Measurements from ENCODE around the gene NTRK2. TPM values are rescaled to one million over a fixed set of nuclear protein-coding genes. Genes with fewer than 3 reads are reported as not detected.

Gene NTRK2
- polyA plus RNA-seq, 1 donor (not counting 4 experiments of a cell fraction or from before 2014, with no cell fraction given) = 0.08 TPM

DNA sequence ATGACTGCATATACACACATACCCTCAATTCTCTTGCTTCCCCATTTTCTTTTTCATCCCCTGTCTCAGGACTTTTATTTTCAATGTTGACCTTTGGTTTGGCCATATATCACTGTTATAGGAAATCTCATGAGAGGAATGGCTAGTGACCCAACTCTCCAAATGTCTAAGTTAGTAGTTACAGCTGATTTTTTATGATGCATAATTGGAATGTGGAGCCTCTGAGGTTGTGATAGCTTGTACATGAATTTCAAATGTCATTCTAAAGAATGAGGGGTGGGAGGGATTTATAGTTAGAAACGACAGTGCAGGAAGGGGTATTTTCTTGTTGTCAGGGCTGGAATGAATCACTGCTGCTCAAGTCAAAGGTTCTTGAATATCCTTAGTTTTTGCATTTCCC lies 356.1 kb downstream of the NTRK2 start:
- Histone ChIP-seq H4K20me1 (ENCODE audit: control insufficient read depth, extremely low read depth, insufficient read depth, low read length) (no peaks in the 10 kb centered on the region), H3K27ac (ENCODE audit: control insufficient read depth, insufficient read depth, low read length) (no peak overlapping the region), H3K4me3 (ENCODE audit: control insufficient read depth in 2 of 3, extremely low read depth in 1 of 3, insufficient read depth in 2 of 3, low read depth in 1 of 3, low read length in 3 of 3) (no peak overlapping the region), H3K9me3 (ENCODE audit: control insufficient read depth, low read depth, low read length) (no peaks in the 10 kb centered on the region), H3K9ac (ENCODE audit: control insufficient read depth, extremely low read depth, insufficient read depth, low read length) (no peak overlapping the region), H3K9me1 (ENCODE audit: control insufficient read depth, extremely low read depth, insufficient read depth, low read length) (no peaks in the 10 kb centered on the region), H3K79me2 (ENCODE audit: control insufficient read depth, insufficient read depth, low read length) (no peaks in the 10 kb centered on the region), H3K4me2 (ENCODE audit: control insufficient read depth, extremely low read depth, insufficient read depth, low read depth, low read length) (no peak overlapping the region), H3K36me3 (ENCODE audit: control insufficient read depth in 2 of 2, extremely low read depth in 1 of 2, insufficient read depth in 2 of 2, low read length in 2 of 2) (no peaks in the 10 kb centered on the region), H3K27me3 (ENCODE audit: control insufficient read depth, extremely low read depth, insufficient read depth, low read length) (no peaks in the 10 kb centered on the region), H3K4me1 (ENCODE audit: control insufficient read depth, extremely low read depth, insufficient read depth, low read length) (no peaks in the 10 kb centered on the region), H2AFZ (ENCODE audit: control insufficient read depth, low read length) (no peak overlapping the region)
- DNase-seq (ENCODE audit: low read depth, low spot score) (no peak), FAIRE-seq (no peak)
- dilution Hi-C loops (cut with MboI; ENCODE audit: extremely low pct_ligation_motif_present, low sequenced_read_pairs) = no loop called here
- TF ChIP-seq, protein P1, sequence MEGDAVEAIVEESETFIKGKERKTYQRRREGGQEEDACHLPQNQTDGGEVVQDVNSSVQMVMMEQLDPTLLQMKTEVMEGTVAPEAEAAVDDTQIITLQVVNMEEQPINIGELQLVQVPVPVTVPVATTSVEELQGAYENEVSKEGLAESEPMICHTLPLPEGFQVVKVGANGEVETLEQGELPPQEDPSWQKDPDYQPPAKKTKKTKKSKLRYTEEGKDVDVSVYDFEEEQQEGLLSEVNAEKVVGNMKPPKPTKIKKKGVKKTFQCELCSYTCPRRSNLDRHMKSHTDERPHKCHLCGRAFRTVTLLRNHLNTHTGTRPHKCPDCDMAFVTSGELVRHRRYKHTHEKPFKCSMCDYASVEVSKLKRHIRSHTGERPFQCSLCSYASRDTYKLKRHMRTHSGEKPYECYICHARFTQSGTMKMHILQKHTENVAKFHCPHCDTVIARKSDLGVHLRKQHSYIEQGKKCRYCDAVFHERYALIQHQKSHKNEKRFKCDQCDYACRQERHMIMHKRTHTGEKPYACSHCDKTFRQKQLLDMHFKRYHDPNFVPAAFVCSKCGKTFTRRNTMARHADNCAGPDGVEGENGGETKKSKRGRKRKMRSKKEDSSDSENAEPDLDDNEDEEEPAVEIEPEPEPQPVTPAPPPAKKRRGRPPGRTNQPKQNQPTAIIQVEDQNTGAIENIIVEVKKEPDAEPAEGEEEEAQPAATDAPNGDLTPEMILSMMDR (optimal IDR thresholded peaks at IDR 0.05 in 1 of 3, IDR thresholded peaks at IDR 0.05 in 1 of 3, conservative IDR thresholded peaks at IDR 0.05 in 1 of 3; ENCODE audit: extremely low read depth in 1 of 3, insufficient read depth in 2 of 3, low read length in 3 of 3) = no peak
- TF ChIP-seq EZH2 (IDR thresholded peaks at IDR 0.05; ENCODE audit: low read length) = no peak

DNA sequence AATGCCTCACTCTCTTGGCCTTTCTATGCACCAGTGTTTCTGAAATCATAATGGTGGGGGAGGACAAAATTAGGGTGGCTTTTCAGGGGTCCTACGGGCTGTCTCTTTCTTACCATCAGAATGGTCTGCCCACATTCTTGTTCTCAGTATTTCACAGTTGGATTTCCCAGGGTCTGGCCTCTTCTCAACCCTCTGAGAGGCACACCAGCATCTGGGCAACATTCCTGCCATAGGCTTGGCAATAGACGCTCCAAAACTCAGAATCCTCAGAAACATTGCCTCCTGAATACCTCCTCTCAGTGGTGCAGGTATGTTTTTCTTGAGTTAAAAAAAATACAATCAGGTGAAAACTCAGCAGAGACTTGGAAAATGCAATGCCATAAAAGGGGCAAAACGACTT lies 358.3 kb downstream of the NTRK2 start:
- Histone ChIP-seq H3K4me1 (ENCODE audit: control insufficient read depth, extremely low read depth, insufficient read depth, low read length) (no peaks in the 10 kb centered on the region), H3K27ac (ENCODE audit: control insufficient read depth, insufficient read depth, low read length) (no peak overlapping the region), H3K36me3 (ENCODE audit: control insufficient read depth in 2 of 2, extremely low read depth in 1 of 2, insufficient read depth in 2 of 2, low read length in 2 of 2) (no peaks in the 10 kb centered on the region), H4K20me1 (ENCODE audit: control insufficient read depth, extremely low read depth, insufficient read depth, low read length) (no peaks in the 10 kb centered on the region), H3K9me3 (ENCODE audit: control insufficient read depth, low read depth, low read length) (no peaks in the 10 kb centered on the region), H3K4me3 (ENCODE audit: control insufficient read depth in 2 of 3, extremely low read depth in 1 of 3, insufficient read depth in 2 of 3, low read depth in 1 of 3, low read length in 3 of 3) (no peak overlapping the region), H3K79me2 (ENCODE audit: control insufficient read depth, insufficient read depth, low read length) (no peaks in the 10 kb centered on the region), H3K9me1 (ENCODE audit: control insufficient read depth, extremely low read depth, insufficient read depth, low read length) (no peaks in the 10 kb centered on the region), H2AFZ (ENCODE audit: control insufficient read depth, low read length) (no peak overlapping the region), H3K27me3 (ENCODE audit: control insufficient read depth, extremely low read depth, insufficient read depth, low read length) (no peaks in the 10 kb centered on the region), H3K9ac (ENCODE audit: control insufficient read depth, extremely low read depth, insufficient read depth, low read length) (no peak overlapping the region), H3K4me2 (ENCODE audit: control insufficient read depth, extremely low read depth, insufficient read depth, low read depth, low read length) (no peak overlapping the region)
- FAIRE-seq (no peak), DNase-seq (ENCODE audit: low read depth, low spot score) (no peak)
- TF ChIP-seq, protein P1 (optimal IDR thresholded peaks at IDR 0.05 in 1 of 3, IDR thresholded peaks at IDR 0.05 in 1 of 3, conservative IDR thresholded peaks at IDR 0.05 in 1 of 3; ENCODE audit: extremely low read depth in 1 of 3, insufficient read depth in 2 of 3, low read length in 3 of 3) = no peak
- TF ChIP-seq EZH2 (IDR thresholded peaks at IDR 0.05; ENCODE audit: low read length) = no peak
- dilution Hi-C loops (cut with MboI; ENCODE audit: extremely low pct_ligation_motif_present, low sequenced_read_pairs) = no loop called here
